Measurements from ENCODE around the gene TMEM106B. TPM values are rescaled to one million over a fixed set of nuclear protein-coding genes. Genes with fewer than 3 reads are reported as not detected.

TMEM106B gene
- total and polyA plus RNA-seq, 2 donors (not counting 3 experiments of a cell fraction or from before 2014, with no cell fraction given): 13.7 to 23.1 TPM

- H4K20me1 ChIP-seq (replicated peaks; ENCODE audit: control insufficient read depth, extremely low read depth, insufficient read depth, low read length): no peaks in the 10 kb centered on the region
- H3K27me3 ChIP-seq (ENCODE audit: control insufficient read depth in 2 of 2, insufficient read depth in 2 of 2, low read length in 2 of 2): no peaks in the 10 kb centered on the region
- dilution Hi-C loops (cut with MboI; ENCODE audit: extremely low pct_ligation_motif_present, low sequenced_read_pairs) (no loop called here), intact Hi-C loops (cut with micrococcal nuclease) (no loop called here)
- no peaks in the 10 kb centered on the region for H3K79me2 ChIP-seq (ENCODE audit: control insufficient read depth, insufficient read depth, low read length)
- TF ChIP-seq CTCF (IDR thresholded peaks at IDR 0.05; ENCODE audit: extremely low read depth in 1 of 2, insufficient read depth in 1 of 2, low read depth in 1 of 2, low read length in 2 of 2) (no peak), GATA2 (IDR thresholded peaks at IDR 0.05; ENCODE audit: insufficient read depth, insufficient read length, low read depth, low read length) (no peak), EZH2 (IDR thresholded peaks at IDR 0.05; ENCODE audit: borderline replicate concordance, low read depth, low read length, severe bottlenecking) (no peak), FOS (IDR thresholded peaks at IDR 0.05; ENCODE audit: borderline replicate concordance, insufficient read depth, low read length) (no peak), POLR2AphosphoS5 (IDR thresholded peaks at IDR 0.05; ENCODE audit: insufficient read depth, low read depth, low read length) (no peak), POLR2A (IDR thresholded peaks at IDR 0.05; ENCODE audit: low read depth, low read length) (no peak), MAX (IDR thresholded peaks at IDR 0.05; ENCODE audit: insufficient read depth, insufficient read length) (no peak), JUN (IDR thresholded peaks at IDR 0.05; ENCODE audit: borderline replicate concordance, insufficient read depth, insufficient read length, low read depth) (no peak), MYC (IDR thresholded peaks at IDR 0.05; ENCODE audit: low read depth, low read length) (no peak)
- no peak overlapping the region for H3K4me2 ChIP-seq (ENCODE audit: insufficient read depth, low read length)
- H3K9me3 ChIP-seq (replicated peaks; ENCODE audit: control insufficient read depth, insufficient read depth, low read length): no peaks in the 10 kb centered on the region
- FAIRE-seq (no peak), DNase-seq (ENCODE audit: low read depth, low spot score) (no peak)
- H3K9me1 ChIP-seq (replicated peaks; ENCODE audit: control insufficient read depth, extremely low read depth, insufficient read depth, low read length): no peaks in the 10 kb centered on the region
- CTCF ChIA-PET: no interaction called here
- H2AFZ ChIP-seq (ENCODE audit: low read depth, low read length): no peak overlapping the region
- POLR2A ChIA-PET: no interaction called here
- BruUV-seq (replicated peaks): no TSS peak
- H3K27ac ChIP-seq (ENCODE audit: insufficient read depth, low read depth, low read length): no peak overlapping the region
- H3K36me3 ChIP-seq (ENCODE audit: control insufficient read depth in 2 of 2, extremely low read depth in 1 of 2, insufficient read depth in 2 of 2, low read length in 2 of 2): peaks cover 0 to 2% of the 10 kb centered on the region in 2 experiments
- no peak overlapping the region for H3K9ac ChIP-seq (replicated peaks; ENCODE audit: extremely low read depth, insufficient read depth, low read length)
- no peak overlapping the region for H3K4me3 ChIP-seq (replicated peaks in 1 of 3; ENCODE audit: insufficient read depth in 1 of 3, low read depth in 1 of 3, low read length in 3 of 3)
- no peaks in the 10 kb centered on the region for H3K4me1 ChIP-seq (ENCODE audit: control insufficient read depth, extremely low read depth, insufficient read depth, low read length)
Measured at GRCh38 chr7:12231097-12231496, 20.0 kb downstream of the TMEM106B start.

All from endothelial cell of umbilical vein (primary cell).